Spleen (tissue), 11 donors: ENCODE measurements around the gene KLHDC3. TPM values are rescaled to one million over a fixed set of nuclear protein-coding genes. Genes with fewer than 3 reads are reported as not detected.

ENCODE experiments used
- DNase-seq: peaks from one replicate; pipeline ENCODE4 v3.0.0-alpha.2; 2020
- H3K27ac ChIP-seq, 8 donors: fragments of 200-600 bp; sonication (generic) in 7 of 8; 1 replicate in 4 of 8; 2 replicates in 4 of 8; pipeline versions ENCODE4 v1.5.0 to v1.8.0; 2016 to 2021; ENCODE audit warnings: inconsistent platforms in 4 of 8, mild to moderate bottlenecking in 4 of 8, moderate library complexity in 1 of 8
- H3K27me3 ChIP-seq, 7 donors: fragments of 200-600 bp; sonication (generic) in 6 of 7; replicated peaks in 1 of 7; 1 replicate in 4 of 7; 2 replicates in 3 of 7; pipeline versions ENCODE4 v1.5.0 to v1.8.0; 2016 to 2021; ENCODE audit warnings: inconsistent platforms in 3 of 7, mild to moderate bottlenecking in 1 of 7
- H3K36me3 ChIP-seq, 6 donors: fragments of 200-600 bp; sonication (generic) in 5 of 6; 1 replicate in 4 of 6; 2 replicates in 2 of 6; pipeline versions ENCODE4 v1.5.0 to v1.8.0; 2016 to 2021; ENCODE audit warnings: inconsistent platforms in 2 of 6
- H3K4me1 ChIP-seq, 6 donors: fragments of 200-600 bp; sonication (generic) in 5 of 6; 1 replicate in 3 of 6; 2 replicates in 3 of 6; pipeline versions ENCODE4 v1.5.0 to v1.8.0; 2016 to 2021; ENCODE audit warnings: inconsistent platforms in 3 of 6
- H3K4me3 ChIP-seq, 8 donors: fragments of 200-600 bp; sonication (generic) in 7 of 8; 1 replicate in 4 of 8; 2 replicates in 4 of 8; pipeline versions ENCODE4 v1.5.0 to v1.8.0; 2016 to 2021; ENCODE audit warnings: inconsistent platforms in 4 of 8, mild to moderate bottlenecking in 4 of 8, moderate library complexity in 2 of 8
- H3K9me3 ChIP-seq, 8 donors: fragments of 200-600 bp; sonication (generic) in 7 of 8; 1 replicate in 4 of 8; 2 replicates in 4 of 8; pipeline versions ENCODE4 v1.5.0 to v1.8.0; 2016 to 2021; ENCODE audit warnings: inconsistent platforms in 4 of 8
- POLR2A ChIP-seq, 3 donors: fragments of 450-650 bp; IDR thresholded peaks; one replicate each; pipeline ENCODE4 v1.5.1; 2017; ENCODE audit warnings: antibody characterized with exemption in 3 of 3, mild to moderate bottlenecking in 1 of 3
- POLR2AphosphoS5 ChIP-seq, 3 donors: sonication (generic); formaldehyde crosslinking; IDR thresholded peaks; one replicate each; pipeline ENCODE4 v1.5.1; 2017; ENCODE audit warnings: antibody characterized with exemption in 3 of 3
- WGBS, 5 donors: extraction: QIAGEN DNeasy Blood & Tissue Kit in 3 of 5; methylation state at CpG; one replicate each; pipeline versions ENCODE4 v1.1.5 to v1.1.7; 2013 to 2018; 5-methylcytosine and 5-hydroxymethylcytosine counted together
- intact Hi-C: fragments of 100-400 bp; cut with DNase I; formaldehyde crosslinking; loops from one replicate; pipeline ENCODE4 v1.15.0; 2023; ENCODE audit warnings: low total_unique reads
- polyA plus RNA-seq, 3 donors: library from polyadenylated mRNA; stranded (reverse); fragments of 200-250 nt; gene quantifications; one replicate each; pipeline ENCODE4 v1.2.1, GENCODE V29; 2013
- total RNA-seq, 7 donors: library from RNA; depleted of rRNA in 3 of 7; stranded (reverse); fragments of >200 nt in 3 of 7; fragmentation: NEBNext Ultra II Directional in 4 of 7; extraction: Animal tissue kit (Norgen Biotek cat#: 25700) in 4 of 7; gene quantifications; one replicate each; pipeline versions ENCODE4 v1.1.0 to v1.2.1, GENCODE V29; 2016 to 2021
- TF ChIP-seq, protein P1 (sequence below), 11 experiments: fragments of 200-600 bp in 7 of 11; fragments of 450-650 bp in 4 of 11; sonication (generic) in 4 of 11; IDR thresholded peaks in 8 of 11; conservative IDR thresholded peaks in 3 of 11; 1 replicate in 7 of 11; 2 replicates in 4 of 11; pipeline versions ENCODE4 v1.4.0 to v1.8.0; 2016 to 2021; ENCODE audit warnings: antibody characterized with exemption in 11 of 11, inconsistent platforms in 4 of 11, mild to moderate bottlenecking in 1 of 11
- donor health status: healthy with polysubstance abuse.
- donor health status: DM: no; HTN: no; CAD: no; lungs with moderate emphysema.
- donor health status: DM: no; HTN: no; CAD: no.
- donor health status: Bipolar disorder and iron deficiency.
- donor health status: healthy.
- donor health status: DM: no; HTN: no; CAD: no.
- donor health status: DM: yes; HTN: yes; CAD: no.

The KLHDC3 gene
- total and polyA plus RNA-seq, 10 donors = 37.3 to 89.2 (median 66.0) TPM

DNA sequence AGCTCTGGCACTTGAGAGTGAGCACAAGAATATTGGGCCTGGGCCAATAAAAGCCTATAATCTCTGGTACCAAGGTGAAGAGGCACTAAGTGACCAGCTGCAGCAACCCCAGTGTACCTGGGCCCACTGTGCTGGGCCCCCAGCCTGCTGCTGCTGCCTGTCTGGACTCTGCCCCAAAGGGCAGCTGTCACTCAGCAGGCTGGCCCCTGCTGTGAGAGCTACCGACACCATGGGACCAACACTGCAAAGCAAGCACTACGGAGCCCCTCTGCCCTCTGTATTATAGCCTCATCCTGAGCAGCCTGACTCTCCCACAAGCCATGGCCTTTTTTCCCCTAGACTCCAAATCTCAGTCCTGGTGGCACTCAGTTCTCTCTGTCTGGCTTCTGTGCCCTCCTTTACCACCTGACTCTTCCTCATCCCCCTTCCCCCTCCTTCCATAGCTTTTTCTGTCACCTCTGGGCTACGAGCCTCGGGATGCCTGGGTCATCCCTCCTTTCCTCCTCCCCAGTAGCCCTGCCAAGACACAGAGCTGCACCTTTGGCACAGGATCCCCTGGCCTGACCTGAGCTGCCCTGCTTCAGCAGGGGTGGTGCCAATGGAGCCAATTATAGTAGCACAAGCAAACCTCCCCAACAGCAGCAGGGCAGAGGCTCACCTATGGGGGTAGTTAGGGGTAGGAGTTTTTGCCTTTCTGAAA lies 21.6 kb downstream of the KLHDC3 start:
- intact Hi-C loops = no loop called here
- Histone ChIP-seq H3K4me1 (no peaks in the 10 kb centered on the region), H3K4me3 (no peak overlapping the region), H3K27ac (no peak overlapping the region), H3K27me3 (no peaks in the 10 kb centered on the region), H3K36me3 (peaks cover 0 to 100% (median 74%) of the 10 kb centered on the region in 6 donors), H3K9me3 (no peaks in the 10 kb centered on the region)
- 84 to 98% (median 89%) methylated on average over 4 of the region's 4 CpGs for WGBS, 5 donors
- no peak for DNase-seq
- peak in 2 of 3 donors; percentile 22 to 28 for TF ChIP-seq POLR2AphosphoS5 (IDR thresholded peaks at IDR 0.05)
- no peak for TF ChIP-seq POLR2A (IDR thresholded peaks at IDR 0.05)
- TF ChIP-seq, protein P1, sequence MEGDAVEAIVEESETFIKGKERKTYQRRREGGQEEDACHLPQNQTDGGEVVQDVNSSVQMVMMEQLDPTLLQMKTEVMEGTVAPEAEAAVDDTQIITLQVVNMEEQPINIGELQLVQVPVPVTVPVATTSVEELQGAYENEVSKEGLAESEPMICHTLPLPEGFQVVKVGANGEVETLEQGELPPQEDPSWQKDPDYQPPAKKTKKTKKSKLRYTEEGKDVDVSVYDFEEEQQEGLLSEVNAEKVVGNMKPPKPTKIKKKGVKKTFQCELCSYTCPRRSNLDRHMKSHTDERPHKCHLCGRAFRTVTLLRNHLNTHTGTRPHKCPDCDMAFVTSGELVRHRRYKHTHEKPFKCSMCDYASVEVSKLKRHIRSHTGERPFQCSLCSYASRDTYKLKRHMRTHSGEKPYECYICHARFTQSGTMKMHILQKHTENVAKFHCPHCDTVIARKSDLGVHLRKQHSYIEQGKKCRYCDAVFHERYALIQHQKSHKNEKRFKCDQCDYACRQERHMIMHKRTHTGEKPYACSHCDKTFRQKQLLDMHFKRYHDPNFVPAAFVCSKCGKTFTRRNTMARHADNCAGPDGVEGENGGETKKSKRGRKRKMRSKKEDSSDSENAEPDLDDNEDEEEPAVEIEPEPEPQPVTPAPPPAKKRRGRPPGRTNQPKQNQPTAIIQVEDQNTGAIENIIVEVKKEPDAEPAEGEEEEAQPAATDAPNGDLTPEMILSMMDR (IDR thresholded peaks at IDR 0.05 in 8 of 11, conservative IDR thresholded peaks at IDR 0.05 in 3 of 11) = no peak

DNA sequence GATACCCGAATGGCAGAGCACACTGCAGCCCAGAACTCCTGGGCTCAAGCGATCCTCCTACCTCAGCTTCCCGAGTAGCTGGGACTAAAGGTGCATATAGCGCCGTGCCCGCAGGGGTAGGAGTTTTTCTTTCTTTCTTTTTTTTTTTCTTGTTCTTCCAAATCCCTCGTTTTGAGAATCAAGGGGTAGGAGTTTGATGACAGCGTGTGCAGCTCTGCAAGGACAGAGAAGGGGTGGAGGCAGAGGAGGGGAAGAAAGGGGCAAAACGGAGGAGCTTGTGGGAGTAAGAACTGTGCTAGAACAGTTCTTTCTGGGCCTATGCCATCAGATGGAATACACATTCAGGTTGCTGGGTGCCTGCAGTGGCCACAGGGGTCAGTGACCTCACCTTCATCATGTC lies 22.7 kb downstream of the KLHDC3 start:
- TF ChIP-seq POLR2A (IDR thresholded peaks at IDR 0.05) (no peak), POLR2AphosphoS5 (IDR thresholded peaks at IDR 0.05) (no peak)
- TF ChIP-seq, protein P1 (IDR thresholded peaks at IDR 0.05 in 8 of 11, conservative IDR thresholded peaks at IDR 0.05 in 3 of 11) = no peak
- no peak overlapping the region for H3K4me3 ChIP-seq
- WGBS, 5 donors = 92 to 96% (median 94%) methylated on average over 9 of the region's 9 CpGs
- no peaks in the 10 kb centered on the region for H3K27me3 ChIP-seq
- H3K36me3 ChIP-seq = peaks cover 0 to 100% (median 73%) of the 10 kb centered on the region in 6 donors
- no peaks in the 10 kb centered on the region for H3K9me3 ChIP-seq
- no peak for DNase-seq
- H3K27ac ChIP-seq = no peak overlapping the region
- H3K4me1 ChIP-seq = no peaks in the 10 kb centered on the region
- intact Hi-C loops = no loop called here

DNA sequence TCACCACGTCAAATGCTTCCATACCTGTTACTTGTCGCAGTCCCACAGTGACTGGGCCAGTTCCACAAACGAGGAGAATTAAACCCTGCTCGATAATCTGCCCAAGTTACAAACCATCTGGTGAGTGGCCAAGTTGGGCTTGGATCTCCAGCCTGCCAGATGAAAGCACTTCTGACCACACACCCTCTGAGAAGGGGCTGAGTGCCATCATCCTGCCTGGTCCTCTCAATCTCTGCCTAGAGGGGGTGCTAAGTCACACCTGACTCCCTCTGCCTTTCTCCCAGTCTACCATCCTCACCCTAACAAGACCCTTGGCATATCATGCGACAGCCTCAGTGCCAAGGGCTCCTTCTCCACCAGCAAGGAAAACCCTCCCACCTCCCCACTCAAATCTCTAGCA lies 23.1 kb downstream of the KLHDC3 start:
- WGBS, 5 donors = 84 to 94% (median 90%) methylated on average over 4 to 5 of the region's 5 CpGs
- Histone ChIP-seq H3K27ac (no peak overlapping the region), H3K36me3 (peaks cover 0 to 98% (median 74%) of the 10 kb centered on the region in 6 donors), H3K27me3 (no peaks in the 10 kb centered on the region), H3K9me3 (no peaks in the 10 kb centered on the region), H3K4me1 (no peaks in the 10 kb centered on the region), H3K4me3 (no peak overlapping the region)
- intact Hi-C loops = no loop called here
- no peak for DNase-seq
- TF ChIP-seq POLR2AphosphoS5 (IDR thresholded peaks at IDR 0.05) (no peak), POLR2A (IDR thresholded peaks at IDR 0.05) (no peak)
- TF ChIP-seq, protein P1 (IDR thresholded peaks at IDR 0.05 in 8 of 11, conservative IDR thresholded peaks at IDR 0.05 in 3 of 11) = no peak

DNA sequence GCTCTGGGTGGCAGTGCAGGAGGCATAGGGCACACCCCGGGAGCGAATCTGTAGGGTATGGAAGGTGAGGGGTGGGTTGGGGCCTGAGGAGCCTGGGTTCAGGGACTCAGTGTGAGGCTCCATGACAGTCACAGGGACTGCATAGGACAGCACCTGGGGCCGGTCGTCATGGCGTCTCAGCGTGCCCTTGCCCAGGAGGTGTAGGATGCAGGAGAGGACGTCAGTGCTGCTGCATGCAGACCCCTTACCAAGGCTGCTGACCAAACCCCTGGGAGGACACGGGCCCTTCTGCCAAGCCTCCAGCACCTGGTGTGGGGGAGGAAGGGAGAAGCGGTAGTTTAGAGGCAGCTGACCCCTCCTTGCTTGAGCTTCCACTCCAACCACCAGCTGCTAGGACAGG lies 23.7 kb downstream of the KLHDC3 start:
- H3K27me3 ChIP-seq = no peaks in the 10 kb centered on the region
- H3K4me1 ChIP-seq = no peaks in the 10 kb centered on the region
- H3K4me3 ChIP-seq = no peak overlapping the region
- TF ChIP-seq POLR2A (IDR thresholded peaks at IDR 0.05) (no peak), POLR2AphosphoS5 (IDR thresholded peaks at IDR 0.05) (peak in 1 of 3 donors; percentile 9)
- 71 to 92% (median 90%) methylated on average over 5 to 9 of the region's 9 CpGs for WGBS, 5 donors
- no peak overlapping the region for H3K27ac ChIP-seq
- H3K9me3 ChIP-seq = no peaks in the 10 kb centered on the region
- intact Hi-C loops = no loop called here
- no peak for DNase-seq
- H3K36me3 ChIP-seq = peaks cover 0 to 98% (median 74%) of the 10 kb centered on the region in 6 donors
